ENCODE measurements around the gene JPH2. TPM values are rescaled to one million over a fixed set of nuclear protein-coding genes. Genes with fewer than 3 reads are reported as not detected.

Gene JPH2
- total and polyA plus RNA-seq, 2 experiments from 2014 or later: 0.16 to 1.1 TPM

DNA sequence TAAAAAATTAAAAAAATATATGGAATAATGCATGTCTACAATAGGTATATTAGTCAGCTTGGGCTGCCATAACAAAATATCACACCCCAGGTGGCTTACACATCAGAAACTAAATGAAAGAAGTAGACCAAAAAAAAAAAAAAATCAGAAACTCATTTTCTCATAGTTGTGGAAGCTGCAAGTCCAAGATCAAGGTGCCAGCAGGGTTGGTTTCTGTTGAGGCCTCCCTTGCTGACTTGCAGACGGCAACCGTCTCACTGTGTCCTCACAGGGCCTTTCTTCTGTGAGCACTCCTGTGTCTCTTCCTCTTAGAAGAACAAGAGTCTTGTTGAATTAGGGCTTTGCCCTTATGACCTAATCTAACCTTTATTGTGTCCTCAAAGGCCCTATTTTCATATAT lies 48.7 kb upstream of the JPH2 start:
- TF ChIP-seq CREB1 (CRISPR knock-in tag; IDR thresholded peaks at IDR 0.05; ENCODE audit: low read depth) (no peak), EZH2 (IDR thresholded peaks at IDR 0.05; ENCODE audit: low read depth, unreplicated experiment) (no peak), STAT1 (IDR thresholded peaks at IDR 0.05; ENCODE audit: unreplicated experiment) (no peak), NANOG (IDR thresholded peaks at IDR 0.05; ENCODE audit: borderline replicate concordance) (no peak), JUNB (IDR thresholded peaks at IDR 0.05; ENCODE audit: unreplicated experiment) (no peak), POLR2AphosphoS5 (IDR thresholded peaks at IDR 0.05; ENCODE audit: low read depth) (no peak), ZNF114 (CRISPR knock-in tag; IDR thresholded peaks at IDR 0.05) (no peak), ZNF331 (CRISPR knock-in tag; IDR thresholded peaks at IDR 0.05; ENCODE audit: low read depth) (no peak), EZH2phosphoT487 (IDR thresholded peaks at IDR 0.05; ENCODE audit: unreplicated experiment) (no peak)
- TF ChIP-seq, protein P1, sequence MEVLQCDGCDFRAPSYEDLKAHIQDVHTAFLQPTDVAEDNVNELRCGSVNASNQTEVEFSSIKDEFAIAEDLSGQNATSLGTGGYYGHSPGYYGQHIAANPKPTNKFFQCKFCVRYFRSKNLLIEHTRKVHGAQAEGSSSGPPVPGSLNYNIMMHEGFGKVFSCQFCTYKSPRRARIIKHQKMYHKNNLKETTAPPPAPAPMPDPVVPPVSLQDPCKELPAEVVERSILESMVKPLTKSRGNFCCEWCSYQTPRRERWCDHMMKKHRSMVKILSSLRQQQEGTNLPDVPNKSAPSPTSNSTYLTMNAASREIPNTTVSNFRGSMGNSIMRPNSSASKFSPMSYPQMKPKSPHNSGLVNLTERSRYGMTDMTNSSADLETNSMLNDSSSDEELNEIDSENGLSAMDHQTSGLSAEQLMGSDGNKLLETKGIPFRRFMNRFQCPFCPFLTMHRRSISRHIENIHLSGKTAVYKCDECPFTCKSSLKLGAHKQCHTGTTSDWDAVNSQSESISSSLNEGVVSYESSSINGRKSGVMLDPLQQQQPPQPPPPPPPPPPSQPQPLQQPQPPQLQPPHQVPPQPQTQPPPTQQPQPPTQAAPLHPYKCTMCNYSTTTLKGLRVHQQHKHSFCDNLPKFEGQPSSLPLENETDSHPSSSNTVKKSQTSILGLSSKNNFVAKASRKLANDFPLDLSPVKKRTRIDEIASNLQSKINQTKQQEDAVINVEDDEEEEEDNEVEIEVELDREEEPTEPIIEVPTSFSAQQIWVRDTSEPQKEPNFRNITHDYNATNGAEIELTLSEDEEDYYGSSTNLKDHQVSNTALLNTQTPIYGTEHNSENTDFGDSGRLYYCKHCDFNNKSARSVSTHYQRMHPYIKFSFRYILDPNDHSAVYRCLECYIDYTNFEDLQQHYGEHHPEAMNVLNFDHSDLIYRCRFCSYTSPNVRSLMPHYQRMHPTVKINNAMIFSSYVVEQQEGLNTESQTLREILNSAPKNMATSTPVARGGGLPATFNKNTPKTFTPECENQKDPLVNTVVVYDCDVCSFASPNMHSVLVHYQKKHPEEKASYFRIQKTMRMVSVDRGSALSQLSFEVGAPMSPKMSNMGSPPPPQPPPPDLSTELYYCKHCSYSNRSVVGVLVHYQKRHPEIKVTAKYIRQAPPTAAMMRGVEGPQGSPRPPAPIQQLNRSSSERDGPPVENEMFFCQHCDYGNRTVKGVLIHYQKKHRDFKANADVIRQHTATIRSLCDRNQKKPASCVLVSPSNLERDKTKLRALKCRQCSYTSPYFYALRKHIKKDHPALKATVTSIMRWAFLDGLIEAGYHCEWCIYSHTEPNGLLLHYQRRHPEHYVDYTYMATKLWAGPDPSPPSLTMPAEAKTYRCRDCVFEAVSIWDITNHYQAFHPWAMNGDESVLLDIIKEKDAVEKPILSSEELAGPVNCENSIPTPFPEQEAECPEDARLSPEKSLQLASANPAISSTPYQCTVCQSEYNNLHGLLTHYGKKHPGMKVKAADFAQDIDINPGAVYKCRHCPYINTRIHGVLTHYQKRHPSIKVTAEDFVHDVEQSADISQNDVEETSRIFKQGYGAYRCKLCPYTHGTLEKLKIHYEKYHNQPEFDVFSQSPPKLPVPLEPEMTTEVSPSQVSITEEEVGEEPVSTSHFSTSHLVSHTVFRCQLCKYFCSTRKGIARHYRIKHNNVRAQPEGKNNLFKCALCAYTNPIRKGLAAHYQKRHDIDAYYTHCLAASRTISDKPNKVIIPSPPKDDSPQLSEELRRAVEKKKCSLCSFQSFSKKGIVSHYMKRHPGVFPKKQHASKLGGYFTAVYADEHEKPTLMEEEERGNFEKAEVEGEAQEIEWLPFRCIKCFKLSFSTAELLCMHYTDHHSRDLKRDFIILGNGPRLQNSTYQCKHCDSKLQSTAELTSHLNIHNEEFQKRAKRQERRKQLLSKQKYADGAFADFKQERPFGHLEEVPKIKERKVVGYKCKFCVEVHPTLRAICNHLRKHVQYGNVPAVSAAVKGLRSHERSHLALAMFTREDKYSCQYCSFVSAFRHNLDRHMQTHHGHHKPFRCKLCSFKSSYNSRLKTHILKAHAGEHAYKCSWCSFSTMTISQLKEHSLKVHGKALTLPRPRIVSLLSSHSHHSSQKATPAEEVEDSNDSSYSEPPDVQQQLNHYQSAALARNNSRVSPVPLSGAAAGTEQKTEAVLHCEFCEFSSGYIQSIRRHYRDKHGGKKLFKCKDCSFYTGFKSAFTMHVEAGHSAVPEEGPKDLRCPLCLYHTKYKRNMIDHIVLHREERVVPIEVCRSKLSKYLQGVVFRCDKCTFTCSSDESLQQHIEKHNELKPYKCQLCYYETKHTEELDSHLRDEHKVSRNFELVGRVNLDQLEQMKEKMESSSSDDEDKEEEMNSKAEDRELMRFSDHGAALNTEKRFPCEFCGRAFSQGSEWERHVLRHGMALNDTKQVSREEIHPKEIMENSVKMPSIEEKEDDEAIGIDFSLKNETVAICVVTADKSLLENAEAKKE (CRISPR knock-in tag; IDR thresholded peaks at IDR 0.05): no peak
- TF ChIP-seq, protein P2, sequence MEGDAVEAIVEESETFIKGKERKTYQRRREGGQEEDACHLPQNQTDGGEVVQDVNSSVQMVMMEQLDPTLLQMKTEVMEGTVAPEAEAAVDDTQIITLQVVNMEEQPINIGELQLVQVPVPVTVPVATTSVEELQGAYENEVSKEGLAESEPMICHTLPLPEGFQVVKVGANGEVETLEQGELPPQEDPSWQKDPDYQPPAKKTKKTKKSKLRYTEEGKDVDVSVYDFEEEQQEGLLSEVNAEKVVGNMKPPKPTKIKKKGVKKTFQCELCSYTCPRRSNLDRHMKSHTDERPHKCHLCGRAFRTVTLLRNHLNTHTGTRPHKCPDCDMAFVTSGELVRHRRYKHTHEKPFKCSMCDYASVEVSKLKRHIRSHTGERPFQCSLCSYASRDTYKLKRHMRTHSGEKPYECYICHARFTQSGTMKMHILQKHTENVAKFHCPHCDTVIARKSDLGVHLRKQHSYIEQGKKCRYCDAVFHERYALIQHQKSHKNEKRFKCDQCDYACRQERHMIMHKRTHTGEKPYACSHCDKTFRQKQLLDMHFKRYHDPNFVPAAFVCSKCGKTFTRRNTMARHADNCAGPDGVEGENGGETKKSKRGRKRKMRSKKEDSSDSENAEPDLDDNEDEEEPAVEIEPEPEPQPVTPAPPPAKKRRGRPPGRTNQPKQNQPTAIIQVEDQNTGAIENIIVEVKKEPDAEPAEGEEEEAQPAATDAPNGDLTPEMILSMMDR (conservative IDR thresholded peaks at IDR 0.05; ENCODE audit: low read depth in 2 of 2): no peak
- TF ChIP-seq, protein P3, sequence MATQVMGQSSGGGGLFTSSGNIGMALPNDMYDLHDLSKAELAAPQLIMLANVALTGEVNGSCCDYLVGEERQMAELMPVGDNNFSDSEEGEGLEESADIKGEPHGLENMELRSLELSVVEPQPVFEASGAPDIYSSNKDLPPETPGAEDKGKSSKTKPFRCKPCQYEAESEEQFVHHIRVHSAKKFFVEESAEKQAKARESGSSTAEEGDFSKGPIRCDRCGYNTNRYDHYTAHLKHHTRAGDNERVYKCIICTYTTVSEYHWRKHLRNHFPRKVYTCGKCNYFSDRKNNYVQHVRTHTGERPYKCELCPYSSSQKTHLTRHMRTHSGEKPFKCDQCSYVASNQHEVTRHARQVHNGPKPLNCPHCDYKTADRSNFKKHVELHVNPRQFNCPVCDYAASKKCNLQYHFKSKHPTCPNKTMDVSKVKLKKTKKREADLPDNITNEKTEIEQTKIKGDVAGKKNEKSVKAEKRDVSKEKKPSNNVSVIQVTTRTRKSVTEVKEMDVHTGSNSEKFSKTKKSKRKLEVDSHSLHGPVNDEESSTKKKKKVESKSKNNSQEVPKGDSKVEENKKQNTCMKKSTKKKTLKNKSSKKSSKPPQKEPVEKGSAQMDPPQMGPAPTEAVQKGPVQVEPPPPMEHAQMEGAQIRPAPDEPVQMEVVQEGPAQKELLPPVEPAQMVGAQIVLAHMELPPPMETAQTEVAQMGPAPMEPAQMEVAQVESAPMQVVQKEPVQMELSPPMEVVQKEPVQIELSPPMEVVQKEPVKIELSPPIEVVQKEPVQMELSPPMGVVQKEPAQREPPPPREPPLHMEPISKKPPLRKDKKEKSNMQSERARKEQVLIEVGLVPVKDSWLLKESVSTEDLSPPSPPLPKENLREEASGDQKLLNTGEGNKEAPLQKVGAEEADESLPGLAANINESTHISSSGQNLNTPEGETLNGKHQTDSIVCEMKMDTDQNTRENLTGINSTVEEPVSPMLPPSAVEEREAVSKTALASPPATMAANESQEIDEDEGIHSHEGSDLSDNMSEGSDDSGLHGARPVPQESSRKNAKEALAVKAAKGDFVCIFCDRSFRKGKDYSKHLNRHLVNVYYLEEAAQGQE (IDR thresholded peaks at IDR 0.05; ENCODE audit: unreplicated experiment): no peak
- TF ChIP-seq, protein P4, sequence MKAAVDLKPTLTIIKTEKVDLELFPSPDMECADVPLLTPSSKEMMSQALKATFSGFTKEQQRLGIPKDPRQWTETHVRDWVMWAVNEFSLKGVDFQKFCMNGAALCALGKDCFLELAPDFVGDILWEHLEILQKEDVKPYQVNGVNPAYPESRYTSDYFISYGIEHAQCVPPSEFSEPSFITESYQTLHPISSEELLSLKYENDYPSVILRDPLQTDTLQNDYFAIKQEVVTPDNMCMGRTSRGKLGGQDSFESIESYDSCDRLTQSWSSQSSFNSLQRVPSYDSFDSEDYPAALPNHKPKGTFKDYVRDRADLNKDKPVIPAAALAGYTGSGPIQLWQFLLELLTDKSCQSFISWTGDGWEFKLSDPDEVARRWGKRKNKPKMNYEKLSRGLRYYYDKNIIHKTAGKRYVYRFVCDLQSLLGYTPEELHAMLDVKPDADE (IDR thresholded peaks at IDR 0.05): no peak
- Histone ChIP-seq H3K79me2 (replicated peaks; ENCODE audit: insufficient read depth) (no peaks in the 10 kb centered on the region), H3F3A (replicated peaks; ENCODE audit: low read depth) (no peaks in the 10 kb centered on the region), H3K4me2 (no peak overlapping the region), H3K27ac (ENCODE audit: low read depth) (no peak overlapping the region), H3K36me3 (ENCODE audit: insufficient read depth) (no peaks in the 10 kb centered on the region), H3K27me3 (ENCODE audit: insufficient read depth) (no peaks in the 10 kb centered on the region), H2AFZ (no peak overlapping the region), H3K4me3 (no peak overlapping the region), H4K20me1 (replicated peaks; ENCODE audit: insufficient read depth) (no peaks in the 10 kb centered on the region), H3K9me2 (ENCODE audit: insufficient read depth) (no peaks in the 10 kb centered on the region; the same call in 1 of the 2 replicates), H3K4me1 (ENCODE audit: insufficient read depth) (peaks cover 10% of the 10 kb centered on the region)
- peaks cover 17% of the 10 kb centered on the region for H3K4me1 Mint-ChIP-seq
- H3K4me3 Mint-ChIP-seq: no peak overlapping the region
- H3K27me3 Mint-ChIP-seq (ENCODE audit: insufficient read depth, low read depth, poor library complexity): peaks cover 8% of the 10 kb centered on the region
- H3K27ac Mint-ChIP-seq: no peak overlapping the region
- H3K36me3 Mint-ChIP-seq (ENCODE audit: low read depth): no peaks in the 10 kb centered on the region; the same call in 2 of the 3 replicates
- H3K9me3 Mint-ChIP-seq: peaks cover 3% of the 10 kb centered on the region; the same call in 2 of the 3 replicates
- DNase-seq (ENCODE audit: low spot score) (no peak), ATAC-seq (no peak)

Measured in GM23338 (cell line).